BJ (cell line): ENCODE measurements around the gene MAP1LC3A. TPM values are rescaled to one million over a fixed set of nuclear protein-coding genes. Genes with fewer than 3 reads are reported as not detected.

ENCODE experiments used
- CTCF ChIA-PET: fragments of 350-600 bp; formaldehyde crosslinking; extraction: SDS; loops from one replicate; lab custom pipeline; 2021; ENCODE audit warnings: antibody characterized with exemption, inconsistent platforms; lab: Yijun Ruan, JAX
- POLR2A ChIA-PET: fragments of 300-600 bp; sonication (Branson Sonifier 250); formaldehyde crosslinking; extraction: SDS; loops from one replicate; lab custom pipeline; 2021; ENCODE audit warnings: antibody characterized with exemption; lab: Charles Lee
- DNase-seq: peaks from one replicate; pipeline ENCODE4 v3.0.0-alpha.2; 2011; ENCODE audit warnings: low read depth
- H3K27me3 ChIP-seq: 2 replicates; pipeline ENCODE4 v1.6.0; 2011; ENCODE audit warnings: low read length; ENCODE audit not compliant: control insufficient read depth, insufficient read depth
- H3K36me3 ChIP-seq: 2 replicates; pipeline ENCODE4 v1.5.1; 2011; ENCODE audit warnings: low read length; ENCODE audit not compliant: control insufficient read depth, insufficient read depth
- H3K4me3 ChIP-seq: 2 replicates; pipeline ENCODE4 v1.5.1; 2011; ENCODE audit warnings: low read depth, mild to moderate bottlenecking, control low read depth, low read length
- polyA plus RNA-seq: library from polyadenylated mRNA; depleted of rRNA; stranded (reverse); fragments of >200 nt; gene quantifications from 2 replicates; pipeline ENCODE4 v1.2.3, GENCODE V29; 2011
- TF ChIP-seq, protein P1 (sequence below): IDR thresholded peaks from 2 replicates; pipeline ENCODE4 v1.5.1; 2011; ENCODE audit warnings: low read depth, mild to moderate bottlenecking, control low read depth, inconsistent platforms, low read length, moderate library complexity; ENCODE audit not compliant: insufficient read depth

Gene MAP1LC3A
- polyA plus RNA-seq, 1 experiment: 33.7 TPM

- H3K4me3 ChIP-seq: no peak overlapping the region
- TF ChIP-seq, protein P1, sequence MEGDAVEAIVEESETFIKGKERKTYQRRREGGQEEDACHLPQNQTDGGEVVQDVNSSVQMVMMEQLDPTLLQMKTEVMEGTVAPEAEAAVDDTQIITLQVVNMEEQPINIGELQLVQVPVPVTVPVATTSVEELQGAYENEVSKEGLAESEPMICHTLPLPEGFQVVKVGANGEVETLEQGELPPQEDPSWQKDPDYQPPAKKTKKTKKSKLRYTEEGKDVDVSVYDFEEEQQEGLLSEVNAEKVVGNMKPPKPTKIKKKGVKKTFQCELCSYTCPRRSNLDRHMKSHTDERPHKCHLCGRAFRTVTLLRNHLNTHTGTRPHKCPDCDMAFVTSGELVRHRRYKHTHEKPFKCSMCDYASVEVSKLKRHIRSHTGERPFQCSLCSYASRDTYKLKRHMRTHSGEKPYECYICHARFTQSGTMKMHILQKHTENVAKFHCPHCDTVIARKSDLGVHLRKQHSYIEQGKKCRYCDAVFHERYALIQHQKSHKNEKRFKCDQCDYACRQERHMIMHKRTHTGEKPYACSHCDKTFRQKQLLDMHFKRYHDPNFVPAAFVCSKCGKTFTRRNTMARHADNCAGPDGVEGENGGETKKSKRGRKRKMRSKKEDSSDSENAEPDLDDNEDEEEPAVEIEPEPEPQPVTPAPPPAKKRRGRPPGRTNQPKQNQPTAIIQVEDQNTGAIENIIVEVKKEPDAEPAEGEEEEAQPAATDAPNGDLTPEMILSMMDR: no peak
- ChIA-PET CTCF (interaction anchor here (1.0 to 4.0 kb wide), 11 partner anchors 8 to 230 kb away, joined by 3 to 23 read pairs (median 6); partner anchors contain the start of gene MAP1LC3A), POLR2A (no interaction called here)
- DNase-seq: no peak
- H3K27me3 ChIP-seq: no peaks in the 10 kb centered on the region
- peaks cover 37% of the 10 kb centered on the region for H3K36me3 ChIP-seq
Observed at GRCh38 chr20:34539756-34540155, 18.8 kb upstream of the MAP1LC3A start.

GRCh38 chr20:34540596-34541263, 17.8 kb upstream of the MAP1LC3A start:
- H3K36me3 ChIP-seq: peaks cover 27% of the 10 kb centered on the region
- CTCF ChIA-PET: interaction anchor here (1.1 to 4.0 kb wide), 5 partner anchors 10 to 229 kb away, joined by 3 to 23 read pairs (median 15); no protein-coding TSS in a partner anchor
- TF ChIP-seq, protein P1: no peak

GRCh38 chr20:34541264-34541901, 17.1 kb upstream of the MAP1LC3A start:
- peaks cover 23% of the 10 kb centered on the region for H3K36me3 ChIP-seq
- ChIA-PET POLR2A (no interaction called here), CTCF (interaction anchor here (1.6 to 4.0 kb wide), 3 partner anchors 15 to 229 kb away, joined by 5 to 23 read pairs (median 19); no protein-coding TSS in a partner anchor)
- TF ChIP-seq, protein P1: no peak
- H3K4me3 ChIP-seq: no peak overlapping the region
- no peak for DNase-seq
- H3K27me3 ChIP-seq: no peaks in the 10 kb centered on the region

More at GRCh38 chr20:34540596-34541263, 17.8 kb upstream of the MAP1LC3A start:
- Histone ChIP-seq H3K27me3 (no peaks in the 10 kb centered on the region), H3K4me3 (no peak overlapping the region)
- POLR2A ChIA-PET: no interaction called here
- no peak for DNase-seq

GRCh38 chr20:34541917-34542316, 16.6 kb upstream of the MAP1LC3A start:
- no peak overlapping the region for H3K4me3 ChIP-seq
- DNase-seq: no peak
- H3K27me3 ChIP-seq: no peaks in the 10 kb centered on the region
- POLR2A ChIA-PET: no interaction called here
- TF ChIP-seq, protein P1: no peak
- H3K36me3 ChIP-seq: peaks cover 20% of the 10 kb centered on the region
- CTCF ChIA-PET: interaction anchor here (1.6 kb wide), 1 partner anchor 42 kb away, joined by 5 read pairs; no protein-coding TSS in a partner anchor

GRCh38 chr20:34542439-34542838, 16.1 kb upstream of the MAP1LC3A start:
- Histone ChIP-seq H3K36me3 (peaks cover 19% of the 10 kb centered on the region), H3K4me3 (no peak overlapping the region), H3K27me3 (no peaks in the 10 kb centered on the region)
- no peak for DNase-seq
- POLR2A ChIA-PET: no interaction called here
- CTCF ChIA-PET: no interaction called here
- TF ChIP-seq, protein P1: no peak
